ENCODE data around the gene MAGI1.

- TF ChIP-seq POLR2AphosphoS5 (IDR thresholded peaks at IDR 0.05) (no peak), CTCF (IDR thresholded peaks at IDR 0.05) (no peak), POLR2A (IDR thresholded peaks at IDR 0.05) (no peak)
Observed at GRCh38 chr3:65576228-65576627, 462.5 kb downstream of the MAGI1 start.
